Measurements from ENCODE around the gene LDHAL6A. TPM values are rescaled to one million over a fixed set of nuclear protein-coding genes. Genes with fewer than 3 reads are reported as not detected.
A peak's percentile ranks its signal among the peaks of the same experiment; 100 is the strongest.

The LDHAL6A gene
- total and polyA plus RNA-seq, 2 donors (not counting 3 experiments of a cell fraction or from before 2014, with no cell fraction given) = not detected

GRCh38 chr11:18495703-18496102 is 40.0 kb downstream of the LDHAL6A start:
- Histone ChIP-seq H3K4me2 (ENCODE audit: insufficient read depth, low read length) (no peak overlapping the region), H3K4me1 (ENCODE audit: control insufficient read depth, extremely low read depth, insufficient read depth, low read length) (no peaks in the 10 kb centered on the region), H3K9me3 (replicated peaks; ENCODE audit: control insufficient read depth, insufficient read depth, low read length) (no peaks in the 10 kb centered on the region), H3K79me2 (ENCODE audit: control insufficient read depth, insufficient read depth, low read length) (no peaks in the 10 kb centered on the region), H3K9me1 (replicated peaks; ENCODE audit: control insufficient read depth, extremely low read depth, insufficient read depth, low read length) (no peaks in the 10 kb centered on the region), H3K27ac (ENCODE audit: insufficient read depth, low read depth, low read length) (no peak overlapping the region), H3K36me3 (ENCODE audit: control insufficient read depth in 2 of 2, extremely low read depth in 1 of 2, insufficient read depth in 2 of 2, low read length in 2 of 2) (peaks cover 2 to 14% of the 10 kb centered on the region in 2 experiments), H3K4me3 (replicated peaks in 1 of 3; ENCODE audit: insufficient read depth in 1 of 3, low read depth in 1 of 3, low read length in 3 of 3) (no peak overlapping the region), H4K20me1 (replicated peaks; ENCODE audit: control insufficient read depth, extremely low read depth, insufficient read depth, low read length) (no peaks in the 10 kb centered on the region), H2AFZ (ENCODE audit: low read depth, low read length) (no peak overlapping the region), H3K27me3 (ENCODE audit: control insufficient read depth in 2 of 2, insufficient read depth in 2 of 2, low read length in 2 of 2) (no peaks in the 10 kb centered on the region), H3K9ac (replicated peaks; ENCODE audit: extremely low read depth, insufficient read depth, low read length) (no peak overlapping the region)
- TF ChIP-seq, protein P1, sequence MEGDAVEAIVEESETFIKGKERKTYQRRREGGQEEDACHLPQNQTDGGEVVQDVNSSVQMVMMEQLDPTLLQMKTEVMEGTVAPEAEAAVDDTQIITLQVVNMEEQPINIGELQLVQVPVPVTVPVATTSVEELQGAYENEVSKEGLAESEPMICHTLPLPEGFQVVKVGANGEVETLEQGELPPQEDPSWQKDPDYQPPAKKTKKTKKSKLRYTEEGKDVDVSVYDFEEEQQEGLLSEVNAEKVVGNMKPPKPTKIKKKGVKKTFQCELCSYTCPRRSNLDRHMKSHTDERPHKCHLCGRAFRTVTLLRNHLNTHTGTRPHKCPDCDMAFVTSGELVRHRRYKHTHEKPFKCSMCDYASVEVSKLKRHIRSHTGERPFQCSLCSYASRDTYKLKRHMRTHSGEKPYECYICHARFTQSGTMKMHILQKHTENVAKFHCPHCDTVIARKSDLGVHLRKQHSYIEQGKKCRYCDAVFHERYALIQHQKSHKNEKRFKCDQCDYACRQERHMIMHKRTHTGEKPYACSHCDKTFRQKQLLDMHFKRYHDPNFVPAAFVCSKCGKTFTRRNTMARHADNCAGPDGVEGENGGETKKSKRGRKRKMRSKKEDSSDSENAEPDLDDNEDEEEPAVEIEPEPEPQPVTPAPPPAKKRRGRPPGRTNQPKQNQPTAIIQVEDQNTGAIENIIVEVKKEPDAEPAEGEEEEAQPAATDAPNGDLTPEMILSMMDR (IDR thresholded peaks at IDR 0.05; ENCODE audit: extremely low read depth in 1 of 2, insufficient read depth in 1 of 2, low read depth in 1 of 2, low read length in 2 of 2) = no peak
- TF ChIP-seq JUN (IDR thresholded peaks at IDR 0.05; ENCODE audit: borderline replicate concordance, insufficient read depth, insufficient read length, low read depth) (no peak), POLR2A (IDR thresholded peaks at IDR 0.05; ENCODE audit: low read depth, low read length) (no peak), EZH2 (IDR thresholded peaks at IDR 0.05; ENCODE audit: borderline replicate concordance, low read depth, low read length, severe bottlenecking) (no peak), POLR2AphosphoS5 (IDR thresholded peaks at IDR 0.05; ENCODE audit: insufficient read depth, low read depth, low read length) (no peak)
- TF ChIP-seq, protein P2, sequence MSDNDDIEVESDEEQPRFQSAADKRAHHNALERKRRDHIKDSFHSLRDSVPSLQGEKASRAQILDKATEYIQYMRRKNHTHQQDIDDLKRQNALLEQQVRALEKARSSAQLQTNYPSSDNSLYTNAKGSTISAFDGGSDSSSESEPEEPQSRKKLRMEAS (IDR thresholded peaks at IDR 0.05; ENCODE audit: insufficient read depth, insufficient read length) = no peak
- intact Hi-C loops (cut with micrococcal nuclease) (no loop called here), dilution Hi-C loops (cut with MboI; ENCODE audit: extremely low pct_ligation_motif_present, low sequenced_read_pairs) (no loop called here)
- BruUV-seq (replicated peaks) = no TSS peak
- CTCF ChIA-PET = no interaction called here
- peak; percentile 79 for FAIRE-seq
- DNase-seq (ENCODE audit: low read depth, low spot score) = no peak
- POLR2A ChIA-PET = no interaction called here

GRCh38 chr11:18498039-18498438 is 42.4 kb downstream of the LDHAL6A start:
- no peaks in the 10 kb centered on the region for H3K9me3 ChIP-seq (replicated peaks; ENCODE audit: control insufficient read depth, insufficient read depth, low read length)
- TF ChIP-seq, protein P1 (IDR thresholded peaks at IDR 0.05; ENCODE audit: extremely low read depth in 1 of 2, insufficient read depth in 1 of 2, low read depth in 1 of 2, low read length in 2 of 2) = no peak
- no peak for TF ChIP-seq MYC (IDR thresholded peaks at IDR 0.05; ENCODE audit: low read depth, low read length)
- no peak for TF ChIP-seq POLR2A (IDR thresholded peaks at IDR 0.05; ENCODE audit: low read depth, low read length)
- no peak for TF ChIP-seq EZH2 (IDR thresholded peaks at IDR 0.05; ENCODE audit: borderline replicate concordance, low read depth, low read length, severe bottlenecking)
- no peak for TF ChIP-seq JUN (IDR thresholded peaks at IDR 0.05; ENCODE audit: borderline replicate concordance, insufficient read depth, insufficient read length, low read depth)
- no peak for TF ChIP-seq FOS (IDR thresholded peaks at IDR 0.05; ENCODE audit: borderline replicate concordance, insufficient read depth, low read length)
- no peak for TF ChIP-seq GATA2 (IDR thresholded peaks at IDR 0.05; ENCODE audit: insufficient read depth, insufficient read length, low read depth, low read length)
- no peak for TF ChIP-seq POLR2AphosphoS5 (IDR thresholded peaks at IDR 0.05; ENCODE audit: insufficient read depth, low read depth, low read length)
- TF ChIP-seq, protein P2 (IDR thresholded peaks at IDR 0.05; ENCODE audit: insufficient read depth, insufficient read length) = no peak
- H3K4me2 ChIP-seq (ENCODE audit: insufficient read depth, low read length) = no peak overlapping the region
- dilution Hi-C loops (cut with MboI; ENCODE audit: extremely low pct_ligation_motif_present, low sequenced_read_pairs) (no loop called here), intact Hi-C loops (cut with micrococcal nuclease) (no loop called here)
- FAIRE-seq = no peak
- BruUV-seq (replicated peaks) = no TSS peak
- H3K9ac ChIP-seq (replicated peaks; ENCODE audit: extremely low read depth, insufficient read depth, low read length) = no peak overlapping the region
- H3K9me1 ChIP-seq (replicated peaks; ENCODE audit: control insufficient read depth, extremely low read depth, insufficient read depth, low read length) = no peaks in the 10 kb centered on the region
- H3K4me1 ChIP-seq (ENCODE audit: control insufficient read depth, extremely low read depth, insufficient read depth, low read length) = no peaks in the 10 kb centered on the region
- H3K4me3 ChIP-seq (replicated peaks in 1 of 3; ENCODE audit: insufficient read depth in 1 of 3, low read depth in 1 of 3, low read length in 3 of 3) = no peak overlapping the region
- H3K79me2 ChIP-seq (ENCODE audit: control insufficient read depth, insufficient read depth, low read length) = no peaks in the 10 kb centered on the region
- H3K27me3 ChIP-seq (ENCODE audit: control insufficient read depth in 2 of 2, insufficient read depth in 2 of 2, low read length in 2 of 2) = no peaks in the 10 kb centered on the region
- CTCF ChIA-PET = no interaction called here
- POLR2A ChIA-PET = no interaction called here
- H3K36me3 ChIP-seq (ENCODE audit: control insufficient read depth in 2 of 2, extremely low read depth in 1 of 2, insufficient read depth in 2 of 2, low read length in 2 of 2) = peaks cover 8 to 16% of the 10 kb centered on the region in 2 experiments
- H3K27ac ChIP-seq (ENCODE audit: insufficient read depth, low read depth, low read length) = no peak overlapping the region
- no peak overlapping the region for H2AFZ ChIP-seq (ENCODE audit: low read depth, low read length)
- DNase-seq (ENCODE audit: low read depth, low spot score) = no peak
- no peaks in the 10 kb centered on the region for H4K20me1 ChIP-seq (replicated peaks; ENCODE audit: control insufficient read depth, extremely low read depth, insufficient read depth, low read length)
